HG02870 (cell line): ENCODE results near the gene CLCN7.

ENCODE experiments used
- ATAC-seq: cut with Tn5 transposase; IDR thresholded peaks from one replicate; pipeline ENCODE4 v1.9.1; 2021; ENCODE audit warnings: mild to moderate bottlenecking, moderate library complexity; ENCODE audit not compliant: unreplicated experiment

The CLCN7 gene

DNA sequence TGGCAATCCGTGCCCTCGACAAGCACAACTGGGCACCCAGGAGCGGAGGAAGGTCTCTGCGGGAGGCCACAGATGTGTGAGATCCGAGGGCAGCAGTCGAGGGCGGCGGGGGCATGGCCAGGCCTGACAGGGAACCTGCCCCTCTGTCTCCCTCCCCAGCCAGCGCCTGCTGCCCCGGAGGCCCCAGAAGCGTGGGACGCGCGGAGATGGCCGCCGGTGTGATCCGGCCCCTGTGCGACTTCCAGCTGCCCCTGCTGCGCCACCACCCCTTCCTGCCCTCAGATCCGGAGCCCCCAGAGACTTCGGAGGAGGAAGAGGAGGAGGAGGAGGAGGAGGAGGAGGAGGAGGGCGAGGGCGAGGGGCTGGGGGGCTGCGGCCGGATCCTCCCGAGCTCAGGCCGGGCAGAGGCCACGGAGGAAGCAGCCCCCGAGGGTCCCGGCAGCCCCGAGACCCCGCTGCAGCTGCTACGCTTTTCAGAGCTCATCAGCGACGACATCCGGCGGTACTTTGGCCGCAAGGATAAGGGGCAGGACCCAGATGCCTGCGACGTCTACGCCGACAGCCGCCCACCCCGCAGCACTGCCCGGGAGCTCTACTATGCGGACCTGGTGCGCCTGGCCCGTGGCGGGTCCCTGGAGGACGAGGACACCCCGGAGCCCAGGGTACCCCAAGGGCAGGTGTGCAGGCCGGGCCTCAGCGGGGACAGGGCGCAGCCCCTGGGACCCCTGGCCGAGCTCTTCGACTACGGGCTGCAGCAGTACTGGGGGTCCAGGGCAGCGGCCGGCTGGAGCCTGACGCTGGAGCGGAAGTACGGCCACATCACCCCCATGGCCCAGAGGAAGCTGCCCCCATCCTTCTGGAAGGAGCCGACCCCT is 42.2 kb downstream of the CLCN7 start:
- no peak for ATAC-seq

DNA sequence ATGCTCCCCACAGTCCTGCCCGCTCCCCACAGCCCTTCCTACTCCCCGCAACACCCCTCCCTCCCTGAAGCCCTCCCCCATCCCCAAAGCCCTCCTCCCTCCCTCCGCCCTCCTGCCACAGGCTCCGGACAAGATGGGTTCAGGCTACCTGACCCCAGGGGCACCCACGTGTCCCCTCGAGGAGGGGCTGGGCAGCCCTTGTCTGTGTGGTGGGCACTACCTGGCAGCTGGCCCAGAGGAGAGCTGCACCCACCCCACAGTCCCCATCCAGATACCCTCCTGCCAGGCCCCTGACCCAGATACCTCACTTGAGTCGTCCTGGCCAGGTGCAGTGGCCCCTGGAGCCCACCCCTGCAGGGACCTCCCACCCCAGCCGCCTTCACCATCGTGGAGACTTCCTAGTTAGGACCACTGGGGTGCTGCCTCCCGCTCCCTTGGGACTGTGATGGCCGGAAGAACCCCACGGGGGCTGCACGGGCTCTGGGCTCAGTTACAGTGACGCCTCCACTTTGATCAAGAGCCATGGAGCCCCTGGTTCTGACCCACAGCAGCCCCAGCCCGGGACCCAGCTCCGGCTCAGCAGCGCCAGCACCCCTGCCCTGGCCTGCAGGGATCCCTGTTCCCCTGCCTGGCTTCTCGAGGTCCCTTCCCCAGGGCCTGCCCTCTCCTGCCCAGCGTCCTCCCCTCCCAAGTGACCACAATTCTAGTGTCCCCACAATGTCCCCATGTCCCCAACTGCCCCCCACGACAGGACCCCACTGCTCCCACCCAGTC is 43.1 kb downstream of the CLCN7 start:
- ATAC-seq, result no peak

DNA sequence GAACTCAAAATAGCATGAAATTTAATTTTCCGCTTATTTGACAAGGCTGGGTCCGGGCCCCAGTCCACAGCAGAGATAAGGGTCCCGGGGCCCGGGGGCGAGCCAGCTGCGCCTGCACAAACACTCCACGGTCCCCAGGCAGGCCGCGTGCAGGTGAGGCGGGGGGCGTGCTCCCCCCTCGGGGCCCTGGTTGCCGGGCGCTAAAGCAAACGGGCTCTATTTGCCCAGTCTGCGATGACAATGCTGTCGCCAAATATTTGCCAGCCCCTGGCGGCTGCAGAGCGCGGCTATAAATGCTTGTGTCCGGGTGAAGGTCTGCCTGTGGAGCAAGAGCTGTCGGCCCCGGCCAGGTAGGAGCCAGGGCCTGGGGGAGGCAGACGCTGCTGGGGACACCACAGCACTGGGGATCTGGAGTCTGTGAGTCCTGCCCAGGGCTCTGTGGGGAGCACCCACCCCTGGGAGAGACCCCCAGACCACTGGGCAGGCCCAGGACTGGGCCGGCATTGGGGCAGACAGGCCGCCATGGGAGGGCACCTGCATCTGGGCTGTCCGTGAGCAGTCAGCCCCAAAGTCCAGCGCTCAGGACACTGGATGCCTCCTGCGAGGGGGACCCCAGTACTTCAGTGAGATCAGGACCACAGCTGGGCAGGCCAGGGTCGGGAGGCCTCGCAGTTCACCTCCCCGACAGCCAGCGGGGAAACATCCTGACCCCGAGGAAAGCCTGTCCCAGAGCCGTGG is 43.9 kb downstream of the CLCN7 start, which contains the start of gene PERCC1:
Gene PERCC1 (plus strand): TSS at position 320 of the 738 bp plus-strand sequence. CDS start 1,516 bp downstream, outside the sequence.
- no peak for ATAC-seq

DNA sequence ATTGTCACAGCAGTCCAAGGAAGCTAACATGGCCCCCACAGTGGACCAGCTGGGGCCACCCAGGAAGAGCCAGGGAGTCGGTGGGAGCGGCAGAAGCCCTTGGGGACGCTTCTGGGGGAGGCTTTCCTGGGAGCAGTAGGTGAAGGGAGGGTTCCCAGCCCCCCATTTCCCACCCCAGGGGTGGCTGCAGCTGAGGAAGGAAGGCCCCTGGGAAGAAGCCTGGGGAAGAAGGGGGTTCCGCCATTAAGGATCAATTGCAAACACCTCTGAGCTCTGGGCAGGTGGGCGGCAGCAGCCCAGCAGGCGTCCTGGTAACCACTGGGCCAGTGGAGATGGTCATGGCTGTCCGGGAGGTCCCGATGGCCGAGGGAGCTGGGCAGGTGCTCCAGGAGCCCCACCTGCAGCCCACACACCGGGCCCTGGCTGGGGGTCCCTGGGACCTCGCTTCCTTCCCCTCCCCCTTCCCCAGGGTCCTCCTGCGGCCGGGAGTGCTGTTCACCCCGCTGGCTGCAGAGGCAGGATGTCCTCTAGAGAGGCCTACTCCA is 44.5 kb downstream of the CLCN7 start:
- ATAC-seq, result no peak

DNA sequence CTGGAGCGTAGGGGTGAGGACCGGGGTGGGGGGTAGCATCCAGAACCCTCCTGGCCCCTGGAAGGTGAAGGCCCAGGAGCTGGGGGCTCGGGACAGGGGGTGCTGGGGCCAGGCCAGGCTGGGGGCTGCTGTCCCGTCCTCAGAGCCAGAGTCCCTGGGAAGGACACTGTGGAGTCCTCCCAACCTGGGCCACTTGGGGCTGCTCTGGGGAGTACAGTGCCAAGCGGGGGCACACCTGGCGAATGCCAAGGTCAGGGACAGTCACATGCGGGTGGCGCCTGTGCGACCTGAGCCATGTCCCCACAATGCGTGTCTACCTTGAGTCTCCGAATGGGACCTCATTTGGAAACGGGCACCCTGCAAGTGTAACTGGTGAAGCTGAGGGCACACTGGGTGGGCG is 45.2 kb downstream of the CLCN7 start:
- ATAC-seq, result no peak

DNA sequence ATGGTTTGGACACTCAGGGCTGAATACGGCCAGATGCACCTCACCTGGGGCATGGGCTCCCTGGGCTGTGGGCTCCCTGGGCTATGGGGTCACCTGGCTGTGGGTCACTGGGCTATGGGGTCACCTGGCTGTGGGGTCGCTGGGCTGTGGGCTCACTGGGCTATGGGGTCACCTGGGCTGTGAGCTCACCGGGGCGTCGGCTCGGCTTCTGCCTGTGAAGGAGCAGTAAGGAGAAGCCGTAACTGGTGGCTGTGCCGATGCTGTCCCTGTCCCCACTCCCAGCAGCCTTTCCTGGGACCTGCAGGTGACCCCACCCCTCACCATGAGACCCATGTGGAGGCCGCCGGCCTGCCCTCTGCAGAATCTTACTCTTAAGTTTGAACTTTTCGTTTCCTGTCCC is 45.8 kb downstream of the CLCN7 start:
- ATAC-seq, result no peak

DNA sequence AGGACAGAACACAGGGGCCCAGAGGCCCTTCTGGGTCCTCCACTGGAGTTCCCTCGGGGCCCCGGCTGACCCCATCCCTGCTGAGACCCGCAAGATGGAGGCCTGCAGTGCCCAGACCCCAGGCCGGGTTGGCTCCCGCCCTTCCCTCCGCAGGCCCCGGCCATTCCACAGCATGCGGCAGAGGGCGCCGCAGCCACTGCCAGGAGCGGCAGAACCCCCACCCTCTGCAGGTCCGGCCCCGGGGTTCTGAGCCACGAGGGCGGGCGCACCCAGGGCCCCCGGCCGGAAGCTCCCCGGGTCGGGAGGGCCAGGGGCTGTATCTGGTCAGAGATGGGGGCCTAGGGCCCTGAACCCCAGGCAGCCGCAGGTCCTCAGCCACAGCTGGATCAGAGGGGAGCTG is 46.3 kb downstream of the CLCN7 start:
- no peak for ATAC-seq

DNA sequence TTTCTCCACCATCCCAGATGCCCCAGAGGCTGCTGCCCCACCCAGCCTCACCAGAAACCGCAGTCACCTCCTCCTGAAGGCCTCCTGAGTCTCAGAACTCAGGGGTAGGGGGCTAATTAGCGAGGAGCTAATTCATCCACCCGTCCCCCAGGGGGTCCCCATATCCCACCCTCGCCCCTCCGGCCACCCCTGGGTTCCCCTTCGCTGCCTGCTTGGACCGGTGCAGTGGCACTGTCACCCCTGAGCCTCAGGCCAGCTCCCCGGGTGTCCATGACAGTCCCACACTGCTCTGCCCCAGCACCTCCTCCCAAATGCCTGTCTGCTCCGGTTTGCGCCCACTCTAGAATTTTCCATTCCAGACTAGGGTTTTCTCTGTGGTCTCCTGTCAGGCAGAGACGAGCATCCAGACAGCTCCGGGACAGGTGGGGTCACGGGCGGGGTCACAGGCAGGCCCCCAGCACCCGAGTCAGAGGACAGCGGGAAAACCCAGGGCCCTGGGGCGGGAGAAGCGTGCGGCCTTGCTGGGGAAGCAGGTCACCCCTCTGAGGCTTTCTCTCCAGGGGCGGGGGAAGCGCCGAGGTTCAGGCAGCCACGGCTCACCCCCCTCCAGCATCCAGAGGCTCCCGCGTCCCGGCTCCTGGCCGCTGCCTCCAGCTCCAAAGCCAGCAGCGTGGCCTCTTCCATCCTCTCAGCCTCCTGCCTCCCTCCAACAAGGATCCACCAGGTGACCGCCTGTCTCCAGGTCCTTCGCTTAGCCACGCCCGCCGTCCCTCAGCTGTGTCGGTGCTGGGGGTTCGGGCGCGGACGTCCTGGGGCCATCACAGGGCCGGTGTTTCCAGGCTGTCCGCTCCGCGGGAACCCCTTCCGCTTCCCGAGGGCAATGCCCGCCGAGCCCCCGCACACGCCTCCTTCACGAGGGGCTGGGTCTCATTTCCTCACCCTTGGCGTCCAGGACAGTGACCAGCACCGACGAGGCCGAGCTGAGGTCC is 47.1 kb downstream of the CLCN7 start:
- ATAC-seq, result no peak

DNA sequence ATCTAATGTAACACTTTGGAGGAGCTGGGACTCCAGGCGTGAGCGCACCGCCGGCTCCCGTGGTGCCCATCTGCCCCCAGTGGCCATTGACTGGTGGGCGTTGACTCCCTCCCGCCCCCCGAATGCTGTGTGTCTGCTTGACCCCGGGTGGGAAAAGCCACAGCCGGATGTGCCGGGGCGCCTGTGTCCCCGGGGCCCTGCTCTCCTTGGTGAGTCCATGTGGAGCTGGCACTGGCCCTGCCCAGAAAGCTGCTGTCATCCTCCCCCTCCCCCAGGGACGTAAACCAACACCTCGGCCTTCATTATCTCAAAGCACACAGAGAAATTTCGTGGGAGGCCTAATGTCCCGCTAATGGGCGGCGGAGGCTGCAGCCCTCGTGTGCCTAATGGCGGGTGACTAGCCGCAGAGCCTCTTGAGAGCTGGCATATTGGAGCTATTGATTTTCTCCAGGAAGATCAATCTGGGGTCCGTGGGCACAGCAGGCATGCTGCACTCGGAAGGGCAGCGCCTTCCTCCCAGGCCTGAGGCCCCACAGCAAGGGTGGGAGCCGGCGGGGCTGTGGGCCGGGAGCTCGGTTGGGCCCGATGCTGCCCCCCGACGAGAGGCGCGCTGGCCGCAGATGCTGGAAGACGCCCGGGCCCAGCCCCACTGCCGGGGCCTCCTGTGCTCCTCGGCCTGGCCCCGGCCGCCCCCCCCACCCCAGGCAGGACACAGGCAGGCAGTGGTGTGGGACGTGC is 47.9 kb downstream of the CLCN7 start:
- no peak for ATAC-seq

DNA sequence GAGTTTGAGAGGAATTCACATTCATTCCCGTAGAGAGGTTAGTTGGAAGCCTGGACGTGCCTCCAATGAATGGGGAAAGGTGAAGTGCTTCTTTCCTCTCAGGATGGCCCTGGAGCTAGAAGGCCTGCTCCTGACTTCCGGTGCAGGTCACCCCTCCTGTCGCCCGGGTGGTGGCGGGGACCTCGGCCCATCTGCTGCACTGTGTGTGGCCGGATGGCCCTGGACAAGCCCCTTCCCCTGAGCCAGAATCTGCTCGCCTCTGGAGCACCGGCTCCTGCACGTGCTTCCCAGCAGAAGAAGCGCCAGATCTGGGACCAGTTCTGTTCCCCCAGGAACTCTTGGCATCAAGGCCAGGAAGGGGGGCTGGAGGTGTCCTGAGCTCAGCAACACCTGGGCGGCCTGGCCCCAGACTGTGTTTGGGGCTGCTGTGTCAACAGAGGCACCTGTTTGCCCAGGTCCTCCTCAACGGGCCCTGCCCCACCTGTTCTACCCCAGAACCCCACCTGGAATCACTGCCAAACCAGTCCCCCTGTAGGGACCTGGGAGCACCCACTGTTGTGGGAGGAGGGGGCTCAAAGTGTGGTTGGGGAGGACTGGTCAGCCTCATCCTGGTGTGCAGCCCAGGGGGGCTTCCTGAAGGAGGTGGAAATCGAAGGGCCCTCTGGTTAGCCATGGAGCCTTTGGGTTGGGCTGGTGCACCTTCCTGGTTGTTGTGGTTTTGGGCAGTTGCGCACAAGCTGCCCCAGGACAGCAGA is 49.0 kb downstream of the CLCN7 start:
- ATAC-seq, result no peak

DNA sequence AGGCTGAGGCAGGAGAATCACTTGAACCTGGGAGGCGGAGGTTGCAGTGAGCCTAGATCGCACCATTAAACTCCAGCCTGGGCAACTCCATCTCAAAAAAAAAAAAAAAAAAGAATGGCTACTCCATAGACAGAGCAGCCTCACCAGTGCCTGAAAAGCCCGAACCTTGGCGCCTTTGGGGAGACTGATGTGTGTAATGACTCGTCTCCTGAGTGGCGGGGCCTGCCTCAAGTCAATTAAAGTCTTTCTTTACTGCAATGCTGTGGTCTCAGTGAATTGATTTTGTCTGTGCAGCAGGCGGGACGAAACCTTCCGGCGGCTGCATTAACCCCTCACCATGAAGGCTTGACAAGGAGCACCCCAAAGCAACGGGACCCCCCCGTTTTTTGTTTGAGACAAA is 50.8 kb downstream of the CLCN7 start:
- ATAC-seq, result no peak

DNA sequence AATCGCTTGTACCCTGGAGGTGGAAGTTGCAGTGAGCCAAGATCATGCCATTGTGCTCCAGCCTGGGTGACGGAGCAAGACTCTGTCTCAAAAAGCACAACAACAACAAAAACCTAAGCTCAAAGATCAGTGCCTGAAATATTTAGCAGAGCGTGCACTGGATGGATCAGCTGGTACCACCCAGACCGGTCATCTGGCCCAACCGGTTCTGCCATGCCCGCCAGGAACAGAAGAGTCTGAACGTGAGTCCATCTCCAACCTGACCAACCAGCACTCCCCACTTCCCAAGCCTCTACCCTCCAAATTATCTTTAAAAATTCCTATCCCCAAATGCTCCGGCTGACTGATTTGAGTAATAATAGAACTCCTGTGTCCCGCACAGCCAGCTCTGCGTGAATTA is 52.8 kb downstream of the CLCN7 start:
- no peak for ATAC-seq

DNA sequence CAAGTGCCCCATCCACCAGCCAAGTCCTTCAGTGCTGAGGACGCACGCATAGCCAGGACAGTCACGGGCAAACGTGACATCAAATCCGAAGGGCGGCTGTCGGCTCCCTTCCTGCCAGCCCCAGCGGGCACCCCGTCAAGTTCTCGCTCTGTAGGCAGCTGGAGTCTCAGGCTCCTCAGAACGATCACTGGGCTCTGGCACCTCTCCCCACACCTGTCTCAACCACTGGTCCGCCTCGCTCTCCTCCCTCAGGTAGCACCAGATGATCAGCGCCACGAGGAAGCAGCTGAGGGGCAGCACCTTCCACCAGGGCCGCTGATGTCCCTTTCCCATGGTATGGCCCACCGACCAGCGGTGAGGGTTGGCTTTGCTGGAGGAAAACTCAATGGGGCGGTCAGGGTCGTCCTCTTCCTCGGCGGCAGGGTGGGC is 54.7 kb downstream of the CLCN7 start:
- peak; percentile 12 for ATAC-seq

DNA sequence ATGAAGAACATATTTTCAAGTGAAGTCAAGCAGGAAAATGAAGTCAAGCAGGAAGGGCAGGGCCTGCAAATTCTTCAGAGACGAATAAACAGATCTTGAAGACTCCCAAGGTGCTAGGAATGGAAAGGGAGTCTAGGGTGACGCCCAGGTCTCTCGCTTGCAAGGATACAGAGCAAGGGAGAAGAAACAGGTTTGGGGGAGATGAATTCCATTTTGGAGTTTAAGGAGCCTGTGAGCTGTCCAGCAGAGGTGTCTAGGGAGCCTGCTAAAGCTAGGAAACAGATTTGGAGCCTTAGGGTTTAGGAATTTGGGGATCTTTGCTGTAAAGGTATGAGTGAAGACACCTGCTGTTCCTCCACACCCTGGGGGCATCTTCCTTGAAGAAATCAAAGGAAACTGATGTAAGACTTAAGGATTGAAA is 58.3 kb downstream of the CLCN7 start:
- no peak for ATAC-seq

DNA sequence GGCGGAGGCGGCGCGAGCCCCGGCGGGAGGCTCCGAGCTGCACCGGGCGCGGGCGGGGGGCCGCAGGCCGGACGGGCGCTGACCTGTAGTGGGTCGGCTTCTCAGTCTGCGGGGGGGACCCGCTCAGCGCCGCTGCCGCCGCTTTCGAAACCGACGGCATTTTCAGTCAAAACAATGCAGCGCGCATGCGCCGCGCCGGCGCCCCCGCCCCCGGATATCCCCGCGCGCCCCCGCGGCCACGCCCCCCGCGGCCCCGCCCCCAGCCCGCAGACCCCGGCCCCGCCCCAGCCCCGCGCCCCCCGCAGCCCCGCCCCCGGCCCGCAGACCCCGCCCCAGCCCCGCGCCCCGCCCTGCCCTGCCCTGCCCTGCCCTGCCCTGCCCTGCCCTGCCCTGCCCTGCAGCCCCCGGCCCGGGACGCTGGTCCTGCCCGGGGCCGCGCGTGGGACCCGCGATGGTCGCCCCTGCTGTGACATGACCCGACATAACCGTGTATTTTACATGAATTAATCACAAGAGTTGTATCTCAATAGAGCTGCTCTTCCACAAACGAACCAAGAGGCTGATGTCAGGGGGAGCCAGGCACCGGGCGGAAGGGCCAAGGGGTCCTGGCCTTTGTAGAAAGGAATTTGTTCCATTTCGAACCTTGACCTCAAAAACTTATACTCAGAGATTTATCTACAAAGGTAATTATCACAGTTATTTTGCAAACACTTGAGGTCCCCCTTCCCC is 60.1 kb downstream of the CLCN7 start, which contains the start of gene UNKL:
Gene UNKL (minus strand): TSS at position 173 of the 729 bp plus-strand sequence. CDS start 13 bp downstream, at position 160.
- no peak for ATAC-seq

DNA sequence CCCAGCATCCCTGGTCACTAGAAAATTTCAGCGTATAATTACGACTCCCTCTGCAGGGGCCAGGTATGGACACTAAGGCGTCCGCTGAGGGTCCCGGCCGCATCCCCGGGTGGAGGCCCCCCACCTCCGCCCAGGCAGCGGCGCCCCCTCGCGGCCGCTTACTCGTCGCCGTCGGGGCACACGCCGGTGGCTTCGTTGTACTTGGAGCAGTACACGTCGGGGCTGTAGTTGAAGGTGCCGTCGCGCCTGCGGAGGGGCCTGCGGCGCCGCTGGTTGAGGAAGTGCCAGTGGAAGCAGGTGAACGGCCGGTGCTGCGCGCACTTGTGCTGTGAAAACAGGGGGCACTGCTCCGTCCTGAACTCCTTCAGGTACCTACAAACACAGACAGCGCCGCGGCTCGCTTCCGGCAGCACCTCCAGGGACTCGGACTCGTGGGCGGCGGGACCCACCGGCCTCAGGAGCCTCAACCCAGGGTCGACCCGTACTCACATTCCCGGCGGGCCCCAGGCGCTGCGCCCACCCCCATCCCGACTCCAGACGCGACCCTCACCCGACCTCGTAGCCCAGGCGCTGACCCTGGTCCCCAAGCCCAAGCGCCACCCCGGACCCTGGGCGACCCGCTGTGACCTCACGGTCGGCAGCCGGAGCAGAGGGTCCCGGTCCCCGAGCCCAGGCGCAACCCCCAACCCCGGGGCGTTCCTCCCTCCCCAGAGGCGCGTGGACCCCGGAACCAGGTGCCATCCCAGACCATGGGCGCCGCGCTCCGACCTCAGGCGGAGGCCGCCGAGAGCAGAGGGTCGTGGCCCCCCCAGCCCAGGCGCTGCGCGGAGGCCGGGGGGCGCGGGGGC is 60.9 kb downstream of the CLCN7 start:
- ATAC-seq, result no peak

DNA sequence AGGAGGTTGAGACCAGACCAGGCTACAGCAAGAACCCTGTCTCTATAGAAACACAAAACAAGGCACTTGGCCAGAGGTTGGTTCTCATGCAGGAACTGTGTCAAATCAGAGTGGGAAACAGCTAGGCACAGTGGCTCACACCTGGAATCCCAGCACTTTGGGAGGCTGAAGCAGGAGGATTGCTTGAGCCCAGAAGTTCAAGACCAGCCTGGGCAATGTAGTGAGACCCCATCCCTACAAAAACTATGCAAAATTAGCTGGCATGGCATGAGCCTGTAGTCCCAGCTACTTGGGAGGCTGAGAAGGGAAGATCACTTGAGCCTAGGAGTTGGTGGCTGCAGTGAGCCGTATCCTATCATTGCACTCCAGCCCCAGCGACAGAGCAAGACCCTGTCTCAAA is 62.0 kb downstream of the CLCN7 start:
- ATAC-seq, result no peak
